ENCODE measurements around the gene TPCN2. TPM values are rescaled to one million over a fixed set of nuclear protein-coding genes. Genes with fewer than 3 reads are reported as not detected.

Gene TPCN2
- total RNA-seq, 3 donors from 2014 or later = 19.5 to 37.4 (median 20.7) TPM

DNA sequence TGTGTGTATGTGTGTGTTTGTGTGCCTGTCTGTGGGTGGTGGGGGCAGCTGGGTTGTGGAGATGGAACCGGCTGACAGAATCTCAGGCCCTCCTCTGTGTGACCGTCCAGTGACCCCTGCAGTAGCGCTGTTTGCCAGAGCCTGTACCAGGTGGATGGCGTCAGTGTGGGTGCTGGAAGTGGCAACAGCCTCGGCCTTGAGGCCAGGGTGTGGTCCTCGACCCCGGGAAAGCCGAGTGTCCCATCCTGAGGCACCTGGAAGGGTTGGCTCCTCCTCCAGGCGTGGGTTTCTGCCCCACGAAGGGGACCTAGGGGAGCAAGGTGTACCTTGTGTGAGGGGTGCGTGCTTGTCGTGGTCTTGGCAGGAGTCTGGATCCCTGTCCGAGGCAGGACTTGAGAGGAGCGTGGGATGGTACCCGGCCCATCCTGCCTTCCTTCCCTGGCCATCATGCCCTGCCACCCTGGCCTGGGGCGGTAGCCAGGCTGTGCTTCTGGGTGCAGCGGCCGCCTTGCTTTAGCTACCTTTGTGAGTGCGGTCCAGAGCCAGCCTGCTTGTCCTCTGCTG lies 16.5 kb downstream of the TPCN2 start:
- TF ChIP-seq, protein P1, sequence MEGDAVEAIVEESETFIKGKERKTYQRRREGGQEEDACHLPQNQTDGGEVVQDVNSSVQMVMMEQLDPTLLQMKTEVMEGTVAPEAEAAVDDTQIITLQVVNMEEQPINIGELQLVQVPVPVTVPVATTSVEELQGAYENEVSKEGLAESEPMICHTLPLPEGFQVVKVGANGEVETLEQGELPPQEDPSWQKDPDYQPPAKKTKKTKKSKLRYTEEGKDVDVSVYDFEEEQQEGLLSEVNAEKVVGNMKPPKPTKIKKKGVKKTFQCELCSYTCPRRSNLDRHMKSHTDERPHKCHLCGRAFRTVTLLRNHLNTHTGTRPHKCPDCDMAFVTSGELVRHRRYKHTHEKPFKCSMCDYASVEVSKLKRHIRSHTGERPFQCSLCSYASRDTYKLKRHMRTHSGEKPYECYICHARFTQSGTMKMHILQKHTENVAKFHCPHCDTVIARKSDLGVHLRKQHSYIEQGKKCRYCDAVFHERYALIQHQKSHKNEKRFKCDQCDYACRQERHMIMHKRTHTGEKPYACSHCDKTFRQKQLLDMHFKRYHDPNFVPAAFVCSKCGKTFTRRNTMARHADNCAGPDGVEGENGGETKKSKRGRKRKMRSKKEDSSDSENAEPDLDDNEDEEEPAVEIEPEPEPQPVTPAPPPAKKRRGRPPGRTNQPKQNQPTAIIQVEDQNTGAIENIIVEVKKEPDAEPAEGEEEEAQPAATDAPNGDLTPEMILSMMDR (IDR thresholded peaks at IDR 0.05) = no peak
- DNase-seq (no peak), ATAC-seq (no peak)
- Histone ChIP-seq H3K36me3 (ENCODE audit: low read depth) (no peaks in the 10 kb centered on the region), H3K4me3 (no peak overlapping the region), H3K9me3 (no peaks in the 10 kb centered on the region), H3K4me1 (ENCODE audit: low read depth) (no peaks in the 10 kb centered on the region)
- intact Hi-C loops (cut with DNase I, micrococcal nuclease) = no loop called here

DNA sequence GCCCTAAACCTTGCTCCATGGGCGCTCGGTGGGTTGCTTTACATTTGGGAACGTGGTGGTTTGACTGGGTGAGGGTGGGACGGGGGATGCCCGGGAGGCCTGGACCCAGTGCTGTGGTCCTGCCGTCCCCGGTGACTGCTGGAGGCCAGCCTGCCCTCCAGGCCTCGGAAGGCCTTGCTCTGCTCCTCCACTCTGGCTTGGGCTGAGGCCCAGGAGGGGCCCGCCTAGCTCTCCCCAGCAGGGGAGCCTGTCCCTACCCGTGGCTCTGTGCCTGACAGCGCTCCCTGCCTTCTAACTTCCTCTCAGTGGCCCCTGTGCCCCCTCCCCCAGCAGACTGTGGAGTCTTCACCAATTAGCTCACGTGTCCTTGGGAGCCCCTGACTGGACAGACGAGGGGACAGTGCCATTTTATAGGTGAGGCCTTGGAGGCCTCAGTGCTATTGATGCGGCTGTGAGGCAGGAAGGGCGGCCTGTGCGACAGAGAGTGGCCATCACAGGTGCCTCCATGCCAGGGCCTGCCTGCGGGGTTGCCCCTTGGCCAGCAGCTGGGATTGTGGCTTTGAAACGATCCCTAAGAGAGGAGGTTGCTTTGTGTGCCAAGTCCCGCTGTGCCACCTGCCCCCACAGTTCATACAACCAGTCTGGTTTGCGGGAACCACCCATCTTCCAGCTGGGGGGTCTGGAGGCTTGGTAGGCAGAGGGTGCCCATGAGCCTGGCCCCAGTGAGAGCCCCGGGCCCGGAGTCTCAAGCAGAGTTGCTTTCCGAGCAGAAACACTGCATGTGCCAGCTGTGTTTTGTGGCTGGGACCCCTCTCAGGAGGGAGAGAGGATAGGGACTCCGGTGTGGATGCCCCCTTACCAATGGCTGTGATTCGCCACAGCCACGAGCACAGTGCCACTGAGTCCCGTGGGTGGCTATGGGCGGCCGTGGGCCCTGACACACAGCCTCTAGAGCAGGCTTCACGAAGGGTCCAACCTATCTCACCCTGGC lies 17.7 kb downstream of the TPCN2 start:
- intact Hi-C loops (cut with DNase I, micrococcal nuclease) = no loop called here
- no peak for DNase-seq

DNA sequence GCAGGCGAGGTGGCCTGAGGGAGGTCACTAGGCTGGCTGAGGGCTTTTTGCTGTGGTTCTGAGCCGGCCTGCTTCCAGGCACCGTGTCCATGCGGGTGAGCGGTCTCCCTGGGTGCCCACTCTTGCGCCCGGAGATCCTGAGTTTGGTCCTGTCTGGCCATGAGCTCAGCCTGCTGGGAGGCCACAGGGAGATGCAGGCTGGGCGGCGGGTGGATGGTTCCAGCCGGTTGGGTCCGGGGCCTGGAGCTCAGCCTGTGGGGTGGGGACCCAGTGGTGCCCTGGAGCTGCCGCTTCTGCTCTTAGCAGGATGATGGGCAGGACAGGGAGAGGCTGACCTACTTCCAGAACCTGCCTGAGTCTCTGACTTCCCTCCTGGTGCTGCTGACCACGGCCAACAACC lies 18.5 kb downstream of the TPCN2 start:
- H3K9me3 ChIP-seq = no peaks in the 10 kb centered on the region
- ATAC-seq (no peak), DNase-seq (no peak)
- TF ChIP-seq, protein P1 (IDR thresholded peaks at IDR 0.05) = no peak
- H3K4me3 ChIP-seq = no peak overlapping the region
- H3K4me1 ChIP-seq (ENCODE audit: low read depth) = no peaks in the 10 kb centered on the region
- no peaks in the 10 kb centered on the region for H3K36me3 ChIP-seq (ENCODE audit: low read depth)
- intact Hi-C loops (cut with DNase I, micrococcal nuclease) = no loop called here

More for the DNA sequence above, 17.7 kb downstream of the TPCN2 start:
- Histone ChIP-seq H3K4me1 (ENCODE audit: low read depth) (no peaks in the 10 kb centered on the region), H3K36me3 (ENCODE audit: low read depth) (no peaks in the 10 kb centered on the region), H3K9me3 (no peaks in the 10 kb centered on the region), H3K4me3 (no peak overlapping the region)
- TF ChIP-seq, protein P1 (IDR thresholded peaks at IDR 0.05) = no peak
- ATAC-seq = peak; percentile 12

DNA sequence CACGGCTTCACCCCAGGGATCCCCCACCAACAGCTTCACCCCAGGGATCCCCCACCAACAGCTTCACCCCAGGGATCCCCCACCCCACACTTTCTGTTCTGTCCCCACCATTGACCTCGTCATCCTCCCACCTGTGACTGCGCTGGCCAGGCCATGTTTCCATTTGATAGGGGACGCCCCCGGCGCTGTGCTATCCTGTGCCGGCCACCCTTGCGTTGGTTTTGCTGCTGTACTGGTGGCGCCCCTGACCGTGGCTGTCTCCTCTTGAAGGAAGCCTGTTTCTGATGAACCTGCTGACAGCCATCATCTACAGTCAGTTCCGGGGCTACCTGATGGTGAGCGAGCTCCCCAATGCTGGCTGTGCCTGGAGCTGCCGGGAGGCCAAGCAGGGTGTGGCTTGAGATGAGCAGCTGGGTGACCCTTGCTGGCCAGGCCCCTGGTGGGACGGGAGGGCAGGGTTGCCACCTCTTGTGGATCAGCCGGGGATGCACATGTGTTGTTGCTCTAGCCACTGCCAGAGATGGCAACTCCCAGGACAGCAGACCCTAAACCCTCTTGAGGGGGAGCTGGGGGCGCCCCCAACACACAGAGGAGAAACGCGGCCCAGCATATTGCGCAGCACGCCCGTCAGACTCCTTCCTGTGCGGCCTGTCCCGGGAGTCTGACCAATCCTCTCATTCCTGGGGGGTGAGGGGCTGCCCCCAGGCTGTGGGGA lies 22.5 kb downstream of the TPCN2 start:
- intact Hi-C loops (cut with DNase I, micrococcal nuclease) = no loop called here
- Histone ChIP-seq H3K4me3 (no peak overlapping the region), H3K4me1 (ENCODE audit: low read depth) (no peaks in the 10 kb centered on the region), H3K9me3 (no peaks in the 10 kb centered on the region), H3K36me3 (ENCODE audit: low read depth) (no peaks in the 10 kb centered on the region)
- DNase-seq (no peak), ATAC-seq (no peak)
- TF ChIP-seq, protein P1 (IDR thresholded peaks at IDR 0.05) = no peak

DNA sequence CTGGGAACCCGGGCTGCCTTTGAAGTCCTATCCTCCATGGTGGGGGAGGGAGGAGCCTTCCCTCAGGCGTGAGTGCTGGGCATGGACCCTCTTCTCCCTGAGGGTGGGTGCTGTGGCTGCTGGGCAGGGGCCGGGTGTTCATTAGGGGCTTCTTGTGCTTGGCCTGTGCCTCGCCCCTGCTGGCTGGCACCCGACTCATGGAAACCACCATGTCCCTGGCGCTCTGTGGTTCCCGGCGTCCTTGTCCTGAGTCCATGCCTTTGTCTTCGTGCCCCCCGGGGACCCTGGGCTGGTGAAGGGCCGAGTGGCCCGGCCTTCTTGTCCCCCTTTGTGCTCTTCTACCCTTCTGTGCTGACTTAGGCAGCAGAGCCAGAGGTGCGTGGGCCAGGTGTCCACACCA lies 23.2 kb downstream of the TPCN2 start:
- Histone ChIP-seq H3K4me3 (no peak overlapping the region), H3K36me3 (ENCODE audit: low read depth) (no peaks in the 10 kb centered on the region), H3K4me1 (ENCODE audit: low read depth) (no peaks in the 10 kb centered on the region), H3K9me3 (no peaks in the 10 kb centered on the region)
- TF ChIP-seq, protein P1 (IDR thresholded peaks at IDR 0.05) = no peak
- ATAC-seq (no peak), DNase-seq (no peak)
- intact Hi-C loops (cut with DNase I, micrococcal nuclease) = no loop called here

Measured in mucosa of descending colon (tissue), 3 donors.